Activated naive CD4-positive, alpha-beta T cell treated with Interleukin-2 at 50 U/mL for 16 hours (primary cell): ENCODE measurements around the gene GIMAP1.

ENCODE experiments used
- DNase-seq: peaks from one replicate; pipeline ENCODE4 v3.0.0-alpha.2; 2020

Gene GIMAP1

DNA sequence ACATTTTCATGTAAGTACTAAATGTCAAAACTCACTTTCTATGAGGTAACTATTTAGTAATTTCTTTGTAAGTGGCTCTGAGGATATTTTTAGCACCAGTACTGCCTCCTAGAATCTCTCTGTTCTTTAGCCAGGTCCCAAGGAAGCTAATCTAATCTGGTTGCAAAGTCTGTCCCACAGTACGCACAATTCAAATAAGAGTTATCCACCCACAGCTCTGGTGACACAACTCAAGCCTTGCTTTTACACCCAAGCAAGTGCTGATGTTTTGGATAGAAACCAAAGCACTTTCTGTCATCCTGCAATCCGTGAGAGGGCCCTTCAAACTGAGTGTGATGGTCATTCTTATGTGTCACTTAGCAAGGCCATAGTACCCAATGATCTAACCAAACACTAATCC, 35.3 kb downstream of the GIMAP1 start:
- DNase-seq, result no peak

DNA sequence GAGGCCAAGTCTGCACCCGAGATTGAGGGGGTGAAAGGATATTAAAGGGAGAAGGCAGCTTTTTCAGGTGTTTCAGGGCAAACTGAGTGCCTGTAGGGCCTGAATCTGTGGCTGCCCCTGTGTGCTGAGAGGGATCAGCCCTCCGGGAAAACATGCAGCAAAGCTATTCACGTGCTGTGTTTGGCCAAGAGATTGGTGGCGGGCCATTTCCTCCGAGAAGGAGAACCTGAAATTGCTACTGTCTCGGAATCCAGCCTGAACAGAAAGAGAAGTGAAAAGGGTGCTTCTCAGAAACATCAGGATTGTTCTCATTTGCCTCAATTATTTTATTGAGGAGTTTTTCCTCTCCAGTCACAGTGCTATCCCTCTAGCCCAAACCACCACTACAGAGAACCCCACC, 36.8 kb downstream of the GIMAP1 start:
- no peak for DNase-seq

DNA sequence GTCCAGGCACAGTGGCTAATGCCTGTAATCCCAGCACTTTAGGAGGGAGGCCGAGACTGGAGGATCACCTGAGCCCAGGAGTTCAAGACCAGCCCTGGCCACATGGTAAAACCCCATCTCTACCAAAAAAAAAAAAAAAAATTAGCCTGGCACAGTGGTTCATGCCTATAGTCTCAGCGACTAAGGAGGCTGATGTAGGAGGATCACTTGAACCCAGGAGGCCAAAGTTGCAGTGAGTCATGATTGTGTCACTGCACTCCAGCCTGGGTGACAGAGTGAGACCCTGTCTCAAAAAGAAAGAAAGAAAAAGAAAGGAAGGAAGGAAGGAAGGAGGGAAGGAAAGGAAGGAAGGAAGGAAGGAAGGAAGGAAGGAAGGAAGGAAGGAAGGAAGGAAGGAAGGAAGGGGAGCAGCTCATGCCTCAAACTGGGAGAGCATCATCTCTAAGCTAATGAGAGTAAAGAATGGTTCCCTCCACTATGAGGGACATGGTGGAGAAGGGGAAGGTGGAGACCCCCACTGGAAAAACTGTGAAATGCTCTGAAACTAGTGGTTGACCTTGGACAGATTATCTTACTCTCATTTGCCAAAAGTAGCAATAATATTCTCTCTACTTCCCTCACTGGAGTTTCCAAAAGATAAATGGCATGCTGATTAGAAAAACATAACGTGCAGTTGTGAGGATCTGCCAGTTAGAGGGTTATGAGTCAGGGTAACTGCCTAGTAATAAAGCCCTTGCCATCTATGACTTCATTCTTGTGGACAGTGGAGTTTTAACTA, 37.6 kb downstream of the GIMAP1 start:
- DNase-seq, result no peak

GRCh38 chr7:150754951-150755350, 38.5 kb downstream of the GIMAP1 start:
- DNase-seq, result no peak

GRCh38 chr7:150755473-150756099, 39.2 kb downstream of the GIMAP1 start:
- peak; percentile 74 for DNase-seq

- no peak for DNase-seq
These were observed 39.8 kb downstream of the GIMAP1 start for GRCh38 chr7:150756166-150756565.

- DNase-seq, result no peak
These were observed 40.4 kb downstream of the GIMAP1 start for GRCh38 chr7:150756858-150757257.

DNA sequence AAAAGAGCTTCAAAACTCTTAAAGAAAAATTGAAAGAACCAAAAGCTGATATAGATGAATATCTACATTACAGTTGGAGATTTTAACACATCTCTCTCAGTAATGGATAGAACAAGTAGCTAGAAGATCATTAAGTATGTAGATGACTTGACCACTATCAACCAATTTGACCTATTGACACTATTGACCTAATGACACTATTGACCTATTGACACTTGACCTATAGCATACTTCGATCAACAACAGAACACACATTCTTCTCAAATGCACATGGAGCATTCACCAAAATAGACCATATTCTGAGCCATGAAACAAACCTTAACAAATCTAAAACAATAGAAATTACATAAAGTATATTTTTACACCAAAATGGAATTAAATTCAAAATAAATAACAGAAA, 43.1 kb downstream of the GIMAP1 start:
- no peak for DNase-seq

DNA sequence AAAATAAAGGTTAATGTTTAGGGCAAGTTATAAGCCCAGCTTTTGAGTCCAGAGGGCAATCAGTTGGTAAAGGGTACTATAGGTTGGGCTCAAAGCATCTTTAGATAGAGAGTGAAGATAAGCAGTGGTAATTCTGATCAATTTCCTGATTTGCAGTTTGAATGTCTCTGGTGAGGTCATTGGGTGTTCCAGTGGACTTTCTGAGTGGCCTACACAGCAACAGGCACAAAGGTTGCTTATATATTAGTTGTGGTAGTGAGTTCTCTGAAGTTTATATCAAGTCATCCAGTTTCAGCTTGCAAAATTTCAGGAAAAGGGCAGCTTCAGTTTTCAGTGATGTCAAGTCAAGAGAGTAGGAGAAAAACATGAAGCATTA, 49.9 kb downstream of the GIMAP1 start:
- DNase-seq, result no peak

- no peak for DNase-seq
These were observed 53.4 kb downstream of the GIMAP1 start for GRCh38 chr7:150769768-150770167.
